ENCODE data around the gene IDH3G. TPM values are rescaled to one million over a fixed set of nuclear protein-coding genes. Genes with fewer than 3 reads are reported as not detected.
A peak's percentile ranks its signal among the peaks of the same experiment; 100 is the strongest.

IDH3G gene
- total RNA-seq, 1 experiment from 2014 or later: 43.2 TPM

- no peak overlapping the region for H3K4ac ChIP-seq (ENCODE audit: low read depth, low read length)
- peaks cover 10% of the 10 kb centered on the region for H3K27me3 Mint-ChIP-seq (ENCODE audit: low read depth)
- H3K4me3 Mint-ChIP-seq: no peak overlapping the region
- H3K79me2 ChIP-seq (ENCODE audit: insufficient read depth, low read length): no peaks in the 10 kb centered on the region
- H3K27ac ChIP-seq (ENCODE audit: insufficient read length, low read depth, low read length): no peak overlapping the region
- peaks cover 7% of the 10 kb centered on the region for H3K9me3 ChIP-seq (ENCODE audit: control insufficient read depth, low read depth, low read length)
- no peak overlapping the region for H3K14ac ChIP-seq (ENCODE audit: insufficient read depth, low read length)
- H3K4me1 Mint-ChIP-seq: peaks cover 4 to 6% of the 10 kb centered on the region in 2 experiments; a peak in 3 of 4 replicates
- no peaks in the 10 kb centered on the region for H3K4me1 ChIP-seq (ENCODE audit: insufficient read depth, low read length)
- H3T11ph ChIP-seq (ENCODE audit: low read length): no peak overlapping the region
- H3K23me2 ChIP-seq (ENCODE audit: insufficient read length, low read depth, low read length, poor library complexity, severe bottlenecking): no peaks in the 10 kb centered on the region
- TF ChIP-seq CTCF (conservative IDR thresholded peaks at IDR 0.05): no peak
- H2AFZ ChIP-seq (ENCODE audit: low read length): no peak overlapping the region
- H4K91ac ChIP-seq (ENCODE audit: insufficient read length, low read depth, low read length): no peak overlapping the region
- DNase-seq: peak; percentile 24
- no peak overlapping the region for H2BK15ac ChIP-seq (ENCODE audit: low read depth, low read length)
- H2BK5ac ChIP-seq (ENCODE audit: insufficient read length, low read length): no peak overlapping the region
- H3K4me2 ChIP-seq (ENCODE audit: insufficient read depth, insufficient read length, low read length): no peak overlapping the region
- H3K18ac ChIP-seq (ENCODE audit: insufficient read length, low read depth, low read length): no peak overlapping the region
- no peak overlapping the region for H3K9ac ChIP-seq (ENCODE audit: extremely low read depth, insufficient read length, low read length)
- no peak overlapping the region for H2BK20ac ChIP-seq (ENCODE audit: low read depth, low read length, poor library complexity, severe bottlenecking)
- H2BK12ac ChIP-seq (ENCODE audit: insufficient read length, low read depth, low read length): no peak overlapping the region
- peaks cover 0 to 3% (median 2%) of the 10 kb centered on the region in 3 experiments; a peak in 4 of 7 replicates for H3K36me3 Mint-ChIP-seq (ENCODE audit: insufficient read depth in 1 of 3, low read depth in 3 of 3)
- H4K20me1 ChIP-seq (ENCODE audit: control insufficient read depth, insufficient read depth, insufficient read length): no peaks in the 10 kb centered on the region
- no peak overlapping the region for H4K5ac ChIP-seq (ENCODE audit: insufficient read length, low read depth, low read length)
- H3K27me3 ChIP-seq (ENCODE audit: insufficient read depth, low read length): no peaks in the 10 kb centered on the region
- WGBS (ENCODE audit: extremely low coverage, insufficient read length, low lambda C conversion rate): no CpG with 5 or more reads among the region's 27 CpGs
- H3K23ac ChIP-seq (ENCODE audit: insufficient read length, low read depth, low read length): no peak overlapping the region
- no peak overlapping the region for H3K56ac ChIP-seq (ENCODE audit: insufficient read length, low read depth, low read length)
- H3K79me1 ChIP-seq (ENCODE audit: insufficient read depth, low read depth, low read length, poor library complexity, severe bottlenecking): no peaks in the 10 kb centered on the region
- no peak overlapping the region for H2BK120ac ChIP-seq (ENCODE audit: low read depth, low read length, poor library complexity, severe bottlenecking)
- no peak overlapping the region for H3K27ac Mint-ChIP-seq
- H2AK5ac ChIP-seq (ENCODE audit: insufficient read length, low read length): no peak overlapping the region
- no peak overlapping the region for H4K8ac ChIP-seq (replicated peaks; ENCODE audit: insufficient read length, low read depth, low read length)
- peaks cover 44 to 69% of the 10 kb centered on the region in 2 experiments for H3K9me3 Mint-ChIP-seq
Observed at GRCh38 chrX:153765138-153766079, 28.8 kb downstream of the IDH3G start.

Data from H9 (cell line).